AG04450 (cell line): Measurements from ENCODE around the gene NDUFA6. TPM values are rescaled to one million over a fixed set of nuclear protein-coding genes. Genes with fewer than 3 reads are reported as not detected.
"Not testable (repeated sequence)": the region's sequence is repeated elsewhere in the genome, so short reads cannot be mapped to it uniquely, and the experiment has no call there.

Experiments
- CTCF ChIA-PET: fragments of 300-600, 350-600 bp; formaldehyde crosslinking; extraction: SDS; loops from one replicate; lab custom pipeline; 2022; ENCODE audit warnings: antibody characterized with exemption, inconsistent platforms; lab: Charles Lee
- POLR2A ChIA-PET: fragments of 350-600 bp; formaldehyde crosslinking; extraction: SDS; loops from one replicate; lab custom pipeline; 2021; ENCODE audit warnings: antibody characterized with exemption, inconsistent platforms; lab: Yijun Ruan, JAX
- DNase-seq: peaks from one replicate; pipeline ENCODE4 v3.0.0-alpha.2; 2011; ENCODE audit warnings: low read depth, low spot score
- H3K27ac ChIP-seq: one replicate; pipeline ENCODE4 v1.5.1; 2012; ENCODE audit warnings: low read depth, low read length, control low read depth
- H3K27me3 ChIP-seq: one replicate; pipeline ENCODE4 v1.6.0; 2012; ENCODE audit warnings: low read length; ENCODE audit not compliant: control insufficient read depth, insufficient read depth
- H3K4me3 ChIP-seq: 2 replicates; pipeline ENCODE4 v1.5.1; 2011; ENCODE audit warnings: mild to moderate bottlenecking, low read depth, low read length, control low read depth
- H3K9me3 ChIP-seq: 2 replicates; pipeline ENCODE4 v1.5.1; 2012; ENCODE audit warnings: low read length; ENCODE audit not compliant: control insufficient read depth, insufficient read depth
- CTCF ChIP-seq: IDR thresholded peaks from 2 replicates; pipeline ENCODE4 v1.5.1; 2011; ENCODE audit warnings: low read depth, low read length, control low read depth, inconsistent platforms
- polyA plus RNA-seq: library from polyadenylated mRNA; depleted of rRNA; stranded (reverse); fragments of >200 nt; gene quantifications from 2 replicates; pipeline ENCODE4 v1.2.3, GENCODE V29; 2011

Gene NDUFA6
- polyA plus RNA-seq, 1 experiment = 103 TPM

GRCh38 chr22:42112793-42113192 lies 22.2 kb upstream of the NDUFA6 start:
- H3K4me3 ChIP-seq, DNase-seq, H3K27ac ChIP-seq, H3K27me3 ChIP-seq, POLR2A ChIA-PET: not testable (repeated sequence)
- CTCF ChIA-PET = interaction anchor here (0.9 to 2.0 kb wide), 2 partner anchors 22 to 146 kb away, joined by 4 to 7 read pairs; no protein-coding TSS in a partner anchor
- peaks cover 17% of the 10 kb centered on the region for H3K9me3 ChIP-seq
- 0 out of 2 replicates have a peak, but pooled peaks have one; percentile 12 for TF ChIP-seq CTCF

- peaks cover 17% of the 10 kb centered on the region for H3K9me3 ChIP-seq
- H3K27ac ChIP-seq = no peak overlapping the region
- no peak overlapping the region for H3K4me3 ChIP-seq
- no peak for TF ChIP-seq CTCF
- ChIA-PET POLR2A (no interaction called here), CTCF (interaction anchor here (0.6 to 2.0 kb wide), 4 partner anchors 11 to 119 kb away, joined by 3 to 7 read pairs (median 6); no protein-coding TSS in a partner anchor)
- H3K27me3 ChIP-seq = peaks cover 2% of the 10 kb centered on the region
- DNase-seq = no peak
Measured at GRCh38 chr22:42111798-42112197, 21.2 kb upstream of the NDUFA6 start.

GRCh38 chr22:42108848-42109247 lies 18.3 kb upstream of the NDUFA6 start:
- no peak for DNase-seq
- H3K4me3 ChIP-seq = no peak overlapping the region
- H3K27me3 ChIP-seq = peaks cover 2% of the 10 kb centered on the region
- TF ChIP-seq CTCF = no peak
- POLR2A ChIA-PET = no interaction called here
- CTCF ChIA-PET = interaction anchor here (2.0 kb wide), 1 partner anchor 17 kb away, joined by 4 read pairs; no protein-coding TSS in a partner anchor
- no peak overlapping the region for H3K27ac ChIP-seq
- H3K9me3 ChIP-seq = peaks cover 11% of the 10 kb centered on the region

GRCh38 chr22:42104332-42104860 lies 13.8 kb upstream of the NDUFA6 start:
- H3K4me3 ChIP-seq, H3K27me3 ChIP-seq, DNase-seq, POLR2A ChIA-PET, H3K27ac ChIP-seq: not testable (repeated sequence)
- H3K9me3 ChIP-seq = peaks cover 26% of the 10 kb centered on the region
- CTCF ChIA-PET = interaction anchor here (1.0 kb wide), 1 partner anchor 13 kb away, joined by 3 read pairs; no protein-coding TSS in a partner anchor

GRCh38 chr22:42101199-42101598 lies 10.6 kb upstream of the NDUFA6 start:
- TF ChIP-seq CTCF = no peak
- ChIA-PET CTCF (interaction anchor here (2.4 kb wide), 1 partner anchor 10 kb away, joined by 12 read pairs; the partner anchor contains the start of gene NDUFA6), POLR2A (no interaction called here)
- H3K4me3 ChIP-seq = no peak overlapping the region
- peaks cover 25% of the 10 kb centered on the region for H3K9me3 ChIP-seq
- H3K27me3 ChIP-seq = no peaks in the 10 kb centered on the region
- no peak overlapping the region for H3K27ac ChIP-seq
- no peak for DNase-seq
